HFF-Myc (cell line): ENCODE results near the gene ACBD6.
A peak's percentile ranks its signal among the peaks of the same experiment; 100 is the strongest.

Source experiments
- DNase-seq: peaks from one replicate; pipeline ENCODE4 v3.0.0-alpha.2; 2011; ENCODE audit warnings: low read depth; ENCODE audit errors: extremely low read depth
- H3K4me3 ChIP-seq: replicated peaks from 2 replicates; pipeline ENCODE4 v1.5.1; 2011; ENCODE audit warnings: low read depth, mild to moderate bottlenecking, control low read depth, low read length
- CTCF ChIP-seq: IDR thresholded peaks from 2 replicates; pipeline ENCODE4 v1.5.1; 2012; ENCODE audit warnings: mild to moderate bottlenecking, low read depth, low read length, control low read depth; ENCODE audit errors: missing control alignments

The ACBD6 gene

GRCh38 chr1:180376253-180376652, 126.1 kb downstream of the ACBD6 start:
- DNase-seq: no peak
- no peak overlapping the region for H3K4me3 ChIP-seq

GRCh38 chr1:180372728-180373127, 129.6 kb downstream of the ACBD6 start:
- H3K4me3 ChIP-seq: no peak overlapping the region
- DNase-seq: no peak
- TF ChIP-seq CTCF: no peak

More at GRCh38 chr1:180376253-180376652, 126.1 kb downstream of the ACBD6 start:
- no peak for TF ChIP-seq CTCF

GRCh38 chr1:180370597-180370996, 131.8 kb downstream of the ACBD6 start:
- DNase-seq: no peak
- TF ChIP-seq CTCF: no peak
- H3K4me3 ChIP-seq: no peak overlapping the region

GRCh38 chr1:180370188-180370587, 132.2 kb downstream of the ACBD6 start:
- no peak for TF ChIP-seq CTCF
- DNase-seq: no peak
- no peak overlapping the region for H3K4me3 ChIP-seq

- DNase-seq: no peak
- no peak for TF ChIP-seq CTCF
- H3K4me3 ChIP-seq: no peak overlapping the region
Observed at GRCh38 chr1:180369061-180369460, 133.3 kb downstream of the ACBD6 start.

- H3K4me3 ChIP-seq: no peak overlapping the region
- no peak for DNase-seq
- no peak for TF ChIP-seq CTCF
Observed at GRCh38 chr1:180366371-180367068, 135.9 kb downstream of the ACBD6 start.

GRCh38 chr1:180365039-180365438, 137.3 kb downstream of the ACBD6 start:
- TF ChIP-seq CTCF: peak; percentile 8
- no peak for DNase-seq
- no peak overlapping the region for H3K4me3 ChIP-seq
